NCI-H345 treated with DMSO at 0.1 percent for 48 hours (cell line): ENCODE measurements around the gene RABL3.
"Not testable (repeated sequence)": the region's sequence is repeated elsewhere in the genome, so short reads cannot be mapped to it uniquely, and the experiment has no call there.

Experiments
- DNase-seq: peaks from one replicate; lab custom pipeline; 2025; ENCODE audit not compliant: unreplicated experiment; lab: John Stamatoyannopoulos, UW

The RABL3 gene

GRCh38 chr3:120648290-120648689, 94.0 kb downstream of the RABL3 start:
- no peak for DNase-seq

GRCh38 chr3:120646771-120647432, 95.4 kb downstream of the RABL3 start:
- no peak for DNase-seq

DNA sequence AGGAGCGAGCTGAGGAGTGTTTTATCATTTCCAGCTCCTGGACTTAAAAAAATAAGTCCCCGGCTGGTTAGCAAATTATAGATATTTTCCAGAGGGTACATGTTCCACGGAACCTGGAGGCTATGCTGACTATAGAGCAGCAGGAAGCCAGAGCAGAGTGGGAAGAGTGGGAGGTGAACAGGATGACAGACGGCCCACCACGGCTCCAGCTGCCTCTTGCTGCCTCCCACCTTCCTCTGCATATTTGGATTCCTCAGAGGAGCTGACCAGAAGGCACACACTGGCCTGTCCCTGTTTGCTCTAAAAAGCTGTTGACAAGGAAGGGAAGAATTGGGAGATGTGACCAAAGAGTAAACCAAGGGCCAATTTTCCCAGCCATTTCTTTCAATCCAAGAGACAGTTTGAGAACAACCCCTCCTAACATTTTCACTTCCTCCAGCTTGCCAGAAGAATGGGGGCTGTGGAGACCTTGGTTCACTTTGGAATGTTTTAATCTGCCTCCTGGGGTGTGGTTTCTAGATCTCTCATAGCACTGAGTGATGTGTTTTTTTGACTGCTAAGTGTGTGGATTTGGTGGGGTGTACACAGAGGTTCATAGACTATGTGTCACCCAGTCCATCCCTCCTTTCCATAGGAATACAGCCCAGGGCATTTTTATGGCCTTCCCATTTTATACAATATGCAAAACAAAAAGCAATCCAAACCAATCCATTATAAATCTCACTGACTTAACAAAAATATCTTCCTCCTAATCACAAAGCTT, 97.1 kb downstream of the RABL3 start:
- no peak for DNase-seq

DNA sequence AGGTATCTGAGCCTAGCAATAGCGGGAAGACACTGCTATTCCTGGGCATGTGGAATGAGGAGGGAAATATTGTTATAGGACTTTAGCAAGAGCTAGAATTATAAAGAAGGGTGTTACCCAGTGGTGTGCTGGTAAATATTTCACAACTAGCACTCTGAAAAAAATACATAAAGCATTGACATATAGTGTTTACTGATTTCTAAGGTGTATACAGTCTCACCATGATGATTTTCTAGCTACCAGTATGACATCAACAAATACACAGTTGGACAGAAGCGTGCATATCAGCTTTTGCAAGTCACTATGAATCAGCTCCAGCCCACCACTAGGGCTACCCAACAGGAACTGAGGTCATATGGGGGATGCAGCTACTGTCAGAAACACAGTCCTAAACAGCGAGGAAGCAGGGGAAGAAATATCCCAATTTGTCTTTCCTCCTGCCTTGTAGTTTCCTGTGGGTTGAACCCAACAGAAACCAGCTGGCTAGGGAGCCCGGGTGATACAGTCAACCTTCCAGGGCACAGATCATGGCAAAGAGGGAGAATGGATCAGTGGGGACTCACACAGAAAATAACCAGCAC, 99.9 kb downstream of the RABL3 start:
- DNase-seq = no peak

GRCh38 chr3:120641696-120642246, 100.5 kb downstream of the RABL3 start:
- DNase-seq = no peak

- DNase-seq = no peak
These were observed 102.1 kb downstream of the RABL3 start for GRCh38 chr3:120640231-120640630.

DNA sequence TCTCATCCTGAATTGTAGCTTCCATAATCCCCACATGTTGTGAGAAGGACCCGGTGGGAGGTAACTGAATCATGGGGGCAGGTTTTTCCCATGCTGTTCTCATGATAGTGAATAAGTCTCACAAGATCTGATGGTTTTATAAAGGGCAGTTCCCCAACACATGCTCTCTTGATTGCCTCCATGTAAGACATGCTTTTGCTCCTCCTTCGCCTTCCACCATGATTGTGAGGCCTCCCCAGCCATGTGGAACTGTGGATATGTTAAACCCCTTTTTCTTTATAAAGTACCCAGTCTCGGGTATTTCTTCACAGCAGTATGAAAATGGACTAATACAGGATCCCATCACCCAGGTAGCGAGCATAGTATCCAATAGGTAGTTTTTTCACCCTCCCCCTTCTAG, 103.5 kb downstream of the RABL3 start:
- DNase-seq = not testable (repeated sequence)

DNA sequence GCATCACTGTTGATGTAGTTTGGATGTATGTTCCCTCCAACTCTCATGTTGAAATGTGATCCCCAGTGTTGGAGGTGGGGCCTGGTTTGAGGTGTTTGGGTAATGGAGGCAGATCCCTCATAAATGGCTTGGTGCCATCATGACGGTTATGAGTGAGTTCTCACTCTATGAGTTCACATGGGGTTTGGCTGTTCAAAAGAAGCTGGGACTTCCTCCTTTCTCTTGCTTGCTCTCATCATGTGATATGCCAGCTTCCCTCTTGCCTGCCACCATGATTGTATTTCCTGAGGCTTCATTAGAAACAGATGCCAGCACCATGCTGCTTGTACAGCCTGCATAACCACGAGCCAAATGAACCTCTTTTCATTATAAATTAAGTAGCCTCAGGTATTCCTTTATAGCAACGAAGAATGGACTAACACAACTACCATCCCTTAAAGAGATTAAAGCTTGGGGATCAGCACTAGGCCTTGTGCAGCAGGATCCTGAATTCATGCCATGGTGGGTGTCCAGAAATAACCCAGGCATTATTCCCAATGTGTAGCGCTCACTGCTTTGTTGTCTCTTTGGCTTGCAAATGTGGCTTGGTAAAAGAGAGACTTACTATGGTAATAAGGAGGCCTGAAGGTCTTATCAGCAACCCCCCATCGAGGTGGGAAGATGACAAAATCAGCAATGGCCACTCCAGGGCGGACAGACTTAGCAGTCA, 104.3 kb downstream of the RABL3 start:
- no peak for DNase-seq

DNA sequence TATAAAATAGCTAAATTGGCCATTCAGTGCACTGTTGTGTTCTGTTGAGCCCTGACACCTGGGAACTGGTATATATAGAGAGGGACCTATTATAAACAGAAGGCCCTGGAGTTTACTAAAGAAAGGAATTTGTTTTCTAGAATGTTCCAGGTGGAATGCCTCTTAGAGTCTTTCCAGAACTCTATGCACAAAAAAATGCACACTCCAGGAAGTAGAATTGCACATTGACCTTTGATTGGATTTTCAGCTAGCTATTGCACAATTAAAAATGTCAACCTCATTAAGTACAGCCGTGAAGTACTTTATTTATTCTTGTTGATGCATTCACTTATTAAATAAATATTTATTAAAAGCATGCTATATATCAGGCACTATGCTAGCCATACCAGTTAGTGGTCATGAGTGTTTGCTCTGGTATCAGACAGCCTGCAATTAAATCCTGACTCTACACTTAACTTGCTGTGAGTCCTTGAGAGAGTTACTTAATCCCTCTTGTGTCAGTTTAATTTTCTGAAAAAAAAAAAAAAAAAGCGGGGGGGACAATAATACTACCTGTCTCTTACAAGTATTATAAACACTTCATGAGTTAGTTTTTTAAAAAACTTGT, 105.4 kb downstream of the RABL3 start:
- DNase-seq = no peak
